Measurements from ENCODE around the gene FBXO22. TPM values are rescaled to one million over a fixed set of nuclear protein-coding genes. Genes with fewer than 3 reads are reported as not detected.

FBXO22 gene
- total RNA-seq, 1 donor from 2014 or later, result 43.6 TPM

DNA sequence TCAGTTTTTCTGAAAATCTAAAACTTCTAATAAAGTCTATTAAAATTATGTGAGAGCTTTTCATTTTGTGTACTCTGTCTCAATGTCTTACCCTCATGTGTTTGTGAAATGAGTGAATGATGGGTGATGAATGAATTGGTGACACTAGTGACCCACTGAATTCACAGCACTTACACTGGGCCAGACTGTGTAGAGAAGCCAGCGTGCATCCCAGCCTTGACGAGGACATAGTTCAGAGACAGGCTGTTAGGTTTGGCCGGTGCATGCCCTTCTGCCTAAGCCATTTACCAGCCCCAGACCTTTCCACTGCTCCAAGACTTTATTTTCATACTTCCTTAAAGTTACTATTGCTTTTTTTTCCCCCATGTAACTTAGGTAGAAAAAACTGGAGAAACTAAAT is 38.8 kb downstream of the FBXO22 start:
- TF ChIP-seq, protein P1, sequence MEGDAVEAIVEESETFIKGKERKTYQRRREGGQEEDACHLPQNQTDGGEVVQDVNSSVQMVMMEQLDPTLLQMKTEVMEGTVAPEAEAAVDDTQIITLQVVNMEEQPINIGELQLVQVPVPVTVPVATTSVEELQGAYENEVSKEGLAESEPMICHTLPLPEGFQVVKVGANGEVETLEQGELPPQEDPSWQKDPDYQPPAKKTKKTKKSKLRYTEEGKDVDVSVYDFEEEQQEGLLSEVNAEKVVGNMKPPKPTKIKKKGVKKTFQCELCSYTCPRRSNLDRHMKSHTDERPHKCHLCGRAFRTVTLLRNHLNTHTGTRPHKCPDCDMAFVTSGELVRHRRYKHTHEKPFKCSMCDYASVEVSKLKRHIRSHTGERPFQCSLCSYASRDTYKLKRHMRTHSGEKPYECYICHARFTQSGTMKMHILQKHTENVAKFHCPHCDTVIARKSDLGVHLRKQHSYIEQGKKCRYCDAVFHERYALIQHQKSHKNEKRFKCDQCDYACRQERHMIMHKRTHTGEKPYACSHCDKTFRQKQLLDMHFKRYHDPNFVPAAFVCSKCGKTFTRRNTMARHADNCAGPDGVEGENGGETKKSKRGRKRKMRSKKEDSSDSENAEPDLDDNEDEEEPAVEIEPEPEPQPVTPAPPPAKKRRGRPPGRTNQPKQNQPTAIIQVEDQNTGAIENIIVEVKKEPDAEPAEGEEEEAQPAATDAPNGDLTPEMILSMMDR (IDR thresholded peaks at IDR 0.05; ENCODE audit: unreplicated experiment), result no peak
- no peak overlapping the region for H3K27ac Mint-ChIP-seq
- DNase-seq (ENCODE audit: low spot score, unreplicated experiment), result no peak
- peaks cover 20% of the 10 kb centered on the region for H3K9me3 Mint-ChIP-seq (ENCODE audit: low read depth)
- H3K36me3 Mint-ChIP-seq (ENCODE audit: insufficient read depth), result peaks cover 27% of the 10 kb centered on the region
- peaks cover 3% of the 10 kb centered on the region for H3K27me3 Mint-ChIP-seq
- H3K4me1 Mint-ChIP-seq (ENCODE audit: low read depth), result peaks cover 4% of the 10 kb centered on the region
- no peak overlapping the region for H3K4me3 Mint-ChIP-seq (ENCODE audit: low read depth)

DNA sequence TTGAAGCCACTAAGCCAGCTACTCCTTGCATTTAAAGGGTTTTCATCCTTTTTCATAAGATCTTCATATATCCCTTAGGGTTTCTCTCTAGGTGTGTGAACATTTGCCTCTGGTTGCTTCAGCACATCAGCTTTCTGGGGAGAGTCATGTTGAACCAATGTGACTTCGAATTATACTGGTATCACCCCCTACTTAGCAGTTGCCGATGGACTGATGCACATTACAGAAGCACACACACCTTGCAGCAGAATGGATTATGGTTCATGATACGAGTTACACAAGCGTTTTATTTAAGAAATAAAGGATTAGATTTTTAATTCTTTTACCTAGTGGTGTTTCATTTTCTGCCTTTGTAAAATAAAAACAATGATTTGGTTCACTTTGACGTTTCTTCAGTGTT is 39.6 kb downstream of the FBXO22 start:
- no peak for DNase-seq (ENCODE audit: low spot score, unreplicated experiment)

DNA sequence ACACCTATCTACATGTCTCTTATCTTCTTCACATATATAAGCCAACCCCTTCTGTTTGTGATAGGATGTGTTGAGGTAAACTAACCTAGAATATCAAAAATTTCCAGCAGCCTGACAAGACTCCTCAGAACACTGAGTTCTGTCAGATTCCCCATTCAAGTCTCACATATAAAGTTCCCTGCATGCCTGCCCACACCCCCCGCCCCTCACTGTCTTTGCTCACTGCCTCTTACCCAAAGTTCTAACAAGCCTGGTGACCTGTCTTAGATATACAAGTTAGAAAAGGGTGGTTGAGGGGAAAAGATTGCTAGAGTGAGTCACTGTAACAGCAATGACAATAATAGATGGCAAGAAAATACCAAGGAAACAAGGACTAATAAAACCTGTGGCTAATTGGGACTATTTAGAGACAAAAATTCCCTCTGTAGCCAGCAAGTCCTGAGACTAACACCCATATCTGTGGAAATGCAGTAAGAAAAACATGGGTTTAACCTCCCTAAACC is 40.1 kb downstream of the FBXO22 start:
- DNase-seq (ENCODE audit: low spot score, unreplicated experiment), result no peak
- H3K27ac Mint-ChIP-seq, result no peak overlapping the region
- peaks cover 14% of the 10 kb centered on the region for H3K9me3 Mint-ChIP-seq (ENCODE audit: low read depth)
- no peak overlapping the region for H3K4me3 Mint-ChIP-seq (ENCODE audit: low read depth)
- TF ChIP-seq, protein P1 (IDR thresholded peaks at IDR 0.05; ENCODE audit: unreplicated experiment), result no peak
- H3K27me3 Mint-ChIP-seq, result peaks cover 3% of the 10 kb centered on the region
- peaks cover 14% of the 10 kb centered on the region for H3K36me3 Mint-ChIP-seq (ENCODE audit: insufficient read depth)
- H3K4me1 Mint-ChIP-seq (ENCODE audit: low read depth), result peaks cover 4% of the 10 kb centered on the region

More for the DNA sequence above, 39.6 kb downstream of the FBXO22 start:
- TF ChIP-seq, protein P1 (IDR thresholded peaks at IDR 0.05; ENCODE audit: unreplicated experiment), result no peak
- Mint-ChIP-seq H3K4me3 (ENCODE audit: low read depth) (no peak overlapping the region), H3K4me1 (ENCODE audit: low read depth) (peaks cover 4% of the 10 kb centered on the region), H3K36me3 (ENCODE audit: insufficient read depth) (peaks cover 19% of the 10 kb centered on the region), H3K27me3 (peaks cover 3% of the 10 kb centered on the region), H3K27ac (no peak overlapping the region), H3K9me3 (ENCODE audit: low read depth) (peaks cover 19% of the 10 kb centered on the region)

DNA sequence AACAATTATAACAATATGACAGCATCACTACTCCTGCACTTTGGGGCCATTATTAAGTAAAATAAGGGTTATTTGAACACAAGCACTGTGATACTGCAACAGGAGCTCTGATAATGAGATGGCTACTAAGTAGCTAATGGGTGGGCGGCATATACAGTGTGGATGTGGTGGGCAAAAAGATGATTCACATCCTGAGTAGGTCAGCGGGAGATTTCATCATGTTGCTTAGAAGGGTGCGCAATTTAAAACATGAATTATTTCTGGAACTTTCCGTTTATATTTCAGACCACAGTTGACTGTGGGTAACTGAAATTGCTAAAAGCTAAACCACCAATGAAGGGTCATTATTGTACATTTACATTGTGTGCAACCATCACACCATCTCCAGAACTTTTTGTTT is 42.3 kb downstream of the FBXO22 start:
- Mint-ChIP-seq H3K4me3 (ENCODE audit: low read depth) (no peak overlapping the region), H3K9me3 (ENCODE audit: low read depth) (no peaks in the 10 kb centered on the region), H3K36me3 (ENCODE audit: insufficient read depth) (no peaks in the 10 kb centered on the region), H3K27ac (no peak overlapping the region), H3K4me1 (ENCODE audit: low read depth) (peaks cover 4% of the 10 kb centered on the region), H3K27me3 (peaks cover 3% of the 10 kb centered on the region)
- TF ChIP-seq, protein P1 (IDR thresholded peaks at IDR 0.05; ENCODE audit: unreplicated experiment), result no peak
- no peak for DNase-seq (ENCODE audit: low spot score, unreplicated experiment)

DNA sequence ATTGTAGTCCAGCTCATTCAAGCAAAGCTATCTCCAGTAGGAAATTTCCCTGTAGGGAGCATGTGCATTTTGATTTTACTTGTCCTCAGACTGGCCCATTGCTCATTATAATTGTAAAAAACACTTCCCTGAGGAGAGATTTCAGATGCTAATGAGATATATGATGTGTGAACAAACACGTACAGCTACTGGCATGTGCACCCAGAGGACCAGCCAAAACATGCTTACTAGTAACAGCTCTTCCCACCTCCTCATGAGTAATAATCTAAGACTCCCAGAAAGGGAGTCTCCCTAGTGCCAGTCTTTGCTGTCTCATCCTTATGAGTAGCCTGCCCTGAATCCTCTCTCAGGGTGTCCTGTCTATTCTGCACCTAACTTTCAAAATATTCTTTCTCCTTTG is 43.4 kb downstream of the FBXO22 start:
- DNase-seq (ENCODE audit: low spot score, unreplicated experiment), result no peak
- H3K27ac Mint-ChIP-seq, result no peak overlapping the region
- H3K9me3 Mint-ChIP-seq (ENCODE audit: low read depth), result no peaks in the 10 kb centered on the region
- TF ChIP-seq, protein P1 (IDR thresholded peaks at IDR 0.05; ENCODE audit: unreplicated experiment), result no peak
- H3K4me3 Mint-ChIP-seq (ENCODE audit: low read depth), result no peak overlapping the region
- H3K4me1 Mint-ChIP-seq (ENCODE audit: low read depth), result peaks cover 4% of the 10 kb centered on the region
- peaks cover 3% of the 10 kb centered on the region for H3K27me3 Mint-ChIP-seq
- no peaks in the 10 kb centered on the region for H3K36me3 Mint-ChIP-seq (ENCODE audit: insufficient read depth)
